K562 (cell line): ENCODE data around the gene MMD2. TPM values are rescaled to one million over a fixed set of nuclear protein-coding genes. Genes with fewer than 3 reads are reported as not detected.

Source experiments
- CCNT2 ChIP-seq: IDR thresholded peaks from 2 replicates; pipeline ENCODE4 v1.6.1; 2011; ENCODE audit warnings: borderline replicate concordance, low read depth, mild to moderate bottlenecking, moderate library complexity, mixed read lengths, low read length; ENCODE audit not compliant: insufficient read length; ENCODE audit errors: extremely low read depth
- CUX1 ChIP-seq: fragments of 200-800 bp; sonication (Bioruptor generic); IDR thresholded peaks from 2 replicates; pipeline ENCODE4 v1.6.1; 2016; ENCODE audit warnings: missing genetic modification characterization, missing compliant biosample characterization
- DMBX1 ChIP-seq: fragments of 250-450 bp; sonication (Bioruptor Pico); IDR thresholded peaks from 2 replicates; pipeline ENCODE4 v1.8.0; 2022; ENCODE audit warnings: inconsistent platforms, mild to moderate bottlenecking, moderate library complexity, borderline replicate concordance
- ID3 ChIP-seq, 2 experiments: fragments of 250-450 bp in 1 of 2; fragments of 450-650 bp in 1 of 2; sonication (Bioruptor Pico) in 1 of 2; IDR thresholded peaks; 2 replicates each; pipeline versions ENCODE4 v1.6.1 to v1.8.0; 2016 to 2021; ENCODE audit warnings: mild to moderate bottlenecking in 2 of 2, moderate library complexity in 2 of 2, missing compliant biosample characterization in 1 of 2, missing genetic modification characterization in 1 of 2
- KDM4B ChIP-seq, 2 experiments: fragments of 450-650 bp in 1 of 2; sonication (generic) in 1 of 2; IDR thresholded peaks; 2 replicates each; pipeline ENCODE4 v1.6.1; 2016 to 2017; ENCODE audit warnings: borderline replicate concordance in 2 of 2, antibody characterized with exemption in 1 of 2, low read depth in 1 of 2, mild to moderate bottlenecking in 1 of 2
- MEF2D ChIP-seq: conservative IDR thresholded peaks from 2 replicates; pipeline ENCODE4 v1.6.1; 2016; ENCODE audit warnings: low read depth, missing genetic modification characterization, missing compliant biosample characterization
- PTBP1 ChIP-seq: fragments of 200-400 bp; formaldehyde crosslinking; IDR thresholded peaks from 2 replicates; pipeline ENCODE4 v1.6.1; 2017; ENCODE audit warnings: low read depth, low read length
- TEAD1 ChIP-seq, 2 experiments: fragments of 450-650 bp in 1 of 2; sonication (generic) in 1 of 2; formaldehyde crosslinking; IDR thresholded peaks; 2 replicates each; pipeline versions ENCODE4 v1.4.0 to v1.8.0; 2020 to 2022; ENCODE audit warnings: mild to moderate bottlenecking in 2 of 2, missing genetic modification reagents in 1 of 2
- YY1 ChIP-seq, 3 experiments: IDR thresholded peaks; 2 replicates each; pipeline ENCODE4 v1.6.1; 2011; ENCODE audit warnings: low read length in 2 of 3, mild to moderate bottlenecking in 2 of 3, moderate library complexity in 2 of 3, borderline replicate concordance in 1 of 3, control low read depth in 1 of 3, low read depth in 1 of 3; ENCODE audit not compliant: insufficient read depth in 3 of 3, insufficient replicate concordance in 2 of 3, control insufficient read depth in 1 of 3, insufficient read length in 1 of 3; ENCODE audit errors: extremely low read depth in 1 of 3
- ZNF518B ChIP-seq: fragments of 250-450 bp; sonication (Bioruptor Pico); IDR thresholded peaks from 2 replicates; pipeline ENCODE4 v1.5.0; 2021; ENCODE audit warnings: mild to moderate bottlenecking, moderate library complexity
- ZNF583 ChIP-seq: fragments of 250-450 bp; sonication (Bioruptor Pico); IDR thresholded peaks from 2 replicates; pipeline ENCODE4 v1.4.0; 2020
- polyA plus RNA-seq, 8 experiments: library from polyadenylated mRNA; depleted of rRNA in 4 of 8; stranded (reverse) in 5 of 8; unstranded in 3 of 8; fragments of >200 nt; fragmentation: Nextera tagmentation in 2 of 8; fragmentation: Illumina TruSeq in 1 of 8; extraction: Ambion mirVana in 2 of 8; extraction: Trizol in 1 of 8; gene quantifications; 2 replicates each; pipeline versions ENCODE4 v1.2.1 to v1.2.3, GENCODE V29; 2011 to 2014; ENCODE audit warnings: inconsistent platforms in 1 of 8, missing spikeins in 1 of 8
- total RNA-seq, 7 experiments: library from RNA; depleted of rRNA in 6 of 7; stranded (reverse); fragments of >200 nt in 6 of 7; fragmentation: Illumina TruSeq in 2 of 7; extraction: Trizol in 2 of 7; gene quantifications; 2 replicates each; pipeline versions ENCODE4 v1.2.1 to v1.2.3, GENCODE V29; 2011 to 2021; ENCODE audit warnings: low replicate concordance in 1 of 7
- TF ChIP-seq, protein P1 (sequence below): fragments of 450-650 bp; IDR thresholded peaks from one replicate; pipeline ENCODE4 v1.6.1; 2018; ENCODE audit warnings: mild to moderate bottlenecking, moderate library complexity; ENCODE audit not compliant: partially characterized antibody

The MMD2 gene
- total and polyA plus RNA-seq, 9 of the 15 experiments (the other 6 are each of a cell fraction or from before 2014, with no cell fraction given): not detected

DNA sequence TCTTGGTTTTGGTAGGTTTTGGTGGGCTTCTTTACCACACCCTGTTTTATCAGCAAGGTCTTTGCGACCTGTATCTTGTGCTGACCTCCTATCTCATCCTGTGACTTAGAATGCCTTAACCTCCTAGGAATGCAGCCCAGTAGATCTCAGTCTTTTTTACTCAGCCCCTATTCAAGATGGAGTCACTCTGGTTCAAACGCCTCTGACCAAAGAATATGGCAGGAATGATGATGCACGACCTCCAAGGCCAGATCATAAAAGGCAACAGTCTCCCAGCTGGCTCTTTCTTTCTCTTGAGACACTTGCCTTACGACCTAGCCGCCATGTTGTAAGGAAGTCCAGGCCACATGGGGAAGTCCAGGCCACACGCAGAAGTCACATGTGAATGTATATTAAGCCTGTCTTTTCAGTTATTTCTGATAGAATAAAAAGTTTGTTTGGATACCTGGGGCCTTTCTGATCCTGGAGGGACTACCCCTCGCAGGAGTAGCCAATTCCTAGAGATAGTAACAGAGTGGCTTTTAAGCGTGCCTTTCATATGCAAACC lies 65.0 kb downstream of the MMD2 start (continued):
- TF ChIP-seq CUX1 (CRISPR knock-in tag): no peak
- 0 out of 4 replicates have a peak, but pooled peaks of 1 of the 2 experiments have one; percentile 34 for TF ChIP-seq TEAD1 (CRISPR knock-in tag; IDR thresholded peaks at IDR 0.05)
- 0 out of 2 replicates have a peak, but pooled peaks have one; percentile 50 for TF ChIP-seq ZNF583 (CRISPR knock-in tag)
- TF ChIP-seq ZNF518B (CRISPR knock-in tag): no peak
- no peak for TF ChIP-seq CCNT2
- TF ChIP-seq, protein P1, sequence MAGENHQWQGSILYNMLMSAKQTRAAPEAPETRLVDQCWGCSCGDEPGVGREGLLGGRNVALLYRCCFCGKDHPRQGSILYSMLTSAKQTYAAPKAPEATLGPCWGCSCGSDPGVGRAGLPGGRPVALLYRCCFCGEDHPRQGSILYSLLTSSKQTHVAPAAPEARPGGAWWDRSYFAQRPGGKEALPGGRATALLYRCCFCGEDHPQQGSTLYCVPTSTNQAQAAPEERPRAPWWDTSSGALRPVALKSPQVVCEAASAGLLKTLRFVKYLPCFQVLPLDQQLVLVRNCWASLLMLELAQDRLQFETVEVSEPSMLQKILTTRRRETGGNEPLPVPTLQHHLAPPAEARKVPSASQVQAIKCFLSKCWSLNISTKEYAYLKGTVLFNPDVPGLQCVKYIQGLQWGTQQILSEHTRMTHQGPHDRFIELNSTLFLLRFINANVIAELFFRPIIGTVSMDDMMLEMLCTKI: no peak
- peak in 1 of 3 experiments; percentile 79 for TF ChIP-seq YY1 (IDR thresholded peaks at IDR 0.05; ENCODE audit: borderline replicate concordance in 1 of 3, control insufficient read depth in 1 of 3, extremely low read depth in 1 of 3, insufficient read depth in 3 of 3, insufficient read length in 1 of 3, insufficient replicate concordance in 2 of 3, low read depth in 1 of 3, low read length in 2 of 3)
- no peak for TF ChIP-seq KDM4B (IDR thresholded peaks at IDR 0.05; ENCODE audit: borderline replicate concordance in 2 of 2, low read depth in 1 of 2)
- peak; percentile 61; the same call in 1 of the 2 replicates for TF ChIP-seq MEF2D (tag)
- TF ChIP-seq ID3 (CRISPR knock-in tag; IDR thresholded peaks at IDR 0.05): no peak
- TF ChIP-seq ID3 (tag; IDR thresholded peaks at IDR 0.05): 0 out of 2 replicates have a peak, but pooled peaks have one; percentile 28
- peak; percentile 49; the same call in 1 of the 2 replicates for TF ChIP-seq DMBX1
- TF ChIP-seq PTBP1: no peak
